Lung (tissue), 12 donors: ENCODE results near the gene MICALL1. TPM values are rescaled to one million over a fixed set of nuclear protein-coding genes. Genes with fewer than 3 reads are reported as not detected.
"Not testable (repeated sequence)": the region's sequence is repeated elsewhere in the genome, so short reads cannot be mapped to it uniquely, and the experiment has no call there.

ENCODE experiments used
- ATAC-seq: fragments of 200-7000 bp; cut with Tn5 transposase; one replicate; pipeline ENCODE4 v1.9.1; 2020; ENCODE audit warnings: moderate number of reproducible peaks; ENCODE audit not compliant: insufficient read depth, low FRiP score
- DNase-seq, 3 donors: peaks; one replicate each; pipeline ENCODE4 v3.0.0-alpha.2; 2013 to 2017
- H3K27ac ChIP-seq, 2 donors: one replicate each; pipeline ENCODE4 v1.5.1; 2013; ENCODE audit warnings: mild to moderate bottlenecking in 2 of 2, moderate library complexity in 2 of 2, control low read depth in 1 of 2, inconsistent platforms in 1 of 2, low read depth in 1 of 2, low read length in 1 of 2
- H3K27me3 ChIP-seq, 3 donors: one replicate each; pipeline ENCODE4 v1.5.1; 2013; ENCODE audit warnings: low read length in 2 of 3; ENCODE audit not compliant: control insufficient read depth in 3 of 3, insufficient read depth in 3 of 3
- H3K36me3 ChIP-seq, 4 donors: one replicate each; pipeline ENCODE4 v1.5.1; 2013; ENCODE audit warnings: low read length in 4 of 4, mild to moderate bottlenecking in 1 of 4, moderate library complexity in 1 of 4; ENCODE audit not compliant: control insufficient read depth in 4 of 4, insufficient read depth in 4 of 4
- H3K4me1 ChIP-seq, 5 donors: one replicate each; pipeline ENCODE4 v1.5.1; 2013; ENCODE audit warnings: low read length in 5 of 5, mild to moderate bottlenecking in 2 of 5, moderate library complexity in 1 of 5; ENCODE audit not compliant: control insufficient read depth in 5 of 5, insufficient read depth in 5 of 5
- H3K4me3 ChIP-seq: one replicate; pipeline ENCODE4 v1.5.1; 2013; ENCODE audit warnings: mild to moderate bottlenecking, control low read depth, moderate library complexity
- H3K9ac ChIP-seq, 2 donors: one replicate each; pipeline ENCODE4 v1.5.1; 2013; ENCODE audit warnings: low read length in 2 of 2, control low read depth in 1 of 2; ENCODE audit not compliant: insufficient read depth in 1 of 2
- H3K9me3 ChIP-seq, 4 donors: one replicate each; pipeline ENCODE4 v1.5.1; 2013; ENCODE audit warnings: low read length in 3 of 4, mild to moderate bottlenecking in 1 of 4, moderate library complexity in 1 of 4; ENCODE audit not compliant: control insufficient read depth in 4 of 4, insufficient read depth in 3 of 4
- WGBS, 2 donors: extraction: QIAGEN DNeasy Blood & Tissue Kit; methylation state at CpG; one replicate each; pipeline ENCODE4 v1.1.7; 2013; 5-methylcytosine and 5-hydroxymethylcytosine counted together
- polyA plus RNA-seq, 2 donors: library from polyadenylated mRNA; stranded (reverse); fragments of 200-250 nt; gene quantifications; one replicate each; pipeline ENCODE4 v1.2.1, GENCODE V29; 2013
- total RNA-seq, 2 donors: library from RNA; depleted of rRNA in 1 of 2; stranded (reverse); fragments of >200 nt in 1 of 2; gene quantifications; one replicate each; pipeline ENCODE4 v1.2.1, GENCODE V29; 2014 to 2021
- TF ChIP-seq, protein P1 (sequence below): IDR thresholded peaks from 2 replicates; pipeline ENCODE4 v1.5.1; 2012; ENCODE audit warnings: mild to moderate bottlenecking; ENCODE audit errors: control extremely low read depth, extremely low read depth
- donor health status: control.
- donor health status: control.
- donor health status: Bipolar disorder and iron deficiency.
- donor health status: healthy.
- donor health status: DM: yes; HTN: yes; CAD: no.

MICALL1 gene
- total and polyA plus RNA-seq, 4 donors, result 12.9 to 29.1 (median 17.5) TPM

- WGBS, 2 donors, result 66 to 76% methylated on average over 4 of the region's 4 CpGs
- TF ChIP-seq, protein P1, sequence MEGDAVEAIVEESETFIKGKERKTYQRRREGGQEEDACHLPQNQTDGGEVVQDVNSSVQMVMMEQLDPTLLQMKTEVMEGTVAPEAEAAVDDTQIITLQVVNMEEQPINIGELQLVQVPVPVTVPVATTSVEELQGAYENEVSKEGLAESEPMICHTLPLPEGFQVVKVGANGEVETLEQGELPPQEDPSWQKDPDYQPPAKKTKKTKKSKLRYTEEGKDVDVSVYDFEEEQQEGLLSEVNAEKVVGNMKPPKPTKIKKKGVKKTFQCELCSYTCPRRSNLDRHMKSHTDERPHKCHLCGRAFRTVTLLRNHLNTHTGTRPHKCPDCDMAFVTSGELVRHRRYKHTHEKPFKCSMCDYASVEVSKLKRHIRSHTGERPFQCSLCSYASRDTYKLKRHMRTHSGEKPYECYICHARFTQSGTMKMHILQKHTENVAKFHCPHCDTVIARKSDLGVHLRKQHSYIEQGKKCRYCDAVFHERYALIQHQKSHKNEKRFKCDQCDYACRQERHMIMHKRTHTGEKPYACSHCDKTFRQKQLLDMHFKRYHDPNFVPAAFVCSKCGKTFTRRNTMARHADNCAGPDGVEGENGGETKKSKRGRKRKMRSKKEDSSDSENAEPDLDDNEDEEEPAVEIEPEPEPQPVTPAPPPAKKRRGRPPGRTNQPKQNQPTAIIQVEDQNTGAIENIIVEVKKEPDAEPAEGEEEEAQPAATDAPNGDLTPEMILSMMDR, result no peak
- Histone ChIP-seq H3K4me3 (no peak overlapping the region), H3K36me3 (peaks cover 8 to 26% (median 22%) of the 10 kb centered on the region in 4 donors), H3K27me3 (peaks cover 0 to 2% (median 0%) of the 10 kb centered on the region in 3 donors), H3K9ac (no peak overlapping the region), H3K9me3 (no peaks in the 10 kb centered on the region), H3K4me1 (peaks cover 0 to 19% (median 4%) of the 10 kb centered on the region in 5 donors), H3K27ac (no peak overlapping the region)
- ATAC-seq (no peak), DNase-seq (no peak)
Observed at GRCh38 chr22:37954686-37955085, 48.6 kb downstream of the MICALL1 start.

DNA sequence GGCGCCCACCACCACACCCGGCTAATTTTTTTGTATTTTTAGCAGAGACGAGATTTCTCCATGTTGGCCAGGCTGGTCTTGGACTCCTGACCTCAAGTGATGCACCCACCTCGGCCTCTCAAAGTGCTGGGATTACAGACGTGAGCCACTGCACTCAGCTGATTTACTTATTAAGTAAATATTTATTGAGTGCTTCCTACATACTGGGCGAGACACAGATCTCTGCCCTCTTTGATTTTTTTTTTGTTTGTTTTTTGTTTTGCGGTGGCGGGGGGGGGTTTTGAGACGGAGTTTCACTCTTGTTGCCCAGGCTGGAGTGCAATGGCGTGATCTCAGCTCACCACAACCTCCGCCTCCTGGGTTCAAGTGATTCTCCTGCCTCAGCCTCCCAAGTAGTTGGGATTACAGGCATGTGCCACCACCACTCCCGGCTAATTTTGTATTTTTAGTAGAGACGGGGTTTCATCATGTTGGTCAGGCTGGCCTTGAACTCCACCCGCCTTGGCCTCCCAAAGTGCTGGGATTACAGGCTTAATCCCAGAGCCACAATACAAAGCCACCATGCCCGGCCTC, 49.8 kb downstream of the MICALL1 start:
- H3K27me3 ChIP-seq, H3K27ac ChIP-seq, ATAC-seq, H3K9ac ChIP-seq, DNase-seq, H3K4me3 ChIP-seq, H3K9me3 ChIP-seq: not testable (repeated sequence)
- WGBS, 2 donors, result 67 to 83% methylated on average over 15 of the region's 15 CpGs
- H3K4me1 ChIP-seq, result peaks cover 0 to 19% (median 4%) of the 10 kb centered on the region in 5 donors
- H3K36me3 ChIP-seq, result peaks cover 8 to 32% (median 26%) of the 10 kb centered on the region in 4 donors

GRCh38 chr22:37957232-37957631, 51.1 kb downstream of the MICALL1 start:
- Histone ChIP-seq H3K4me1 (peaks cover 0 to 19% (median 4%) of the 10 kb centered on the region in 5 donors), H3K36me3 (peaks cover 10 to 45% (median 35%) of the 10 kb centered on the region in 4 donors), H3K4me3 (no peak overlapping the region), H3K27ac (no peak overlapping the region), H3K27me3 (peaks cover 0 to 2% (median 0%) of the 10 kb centered on the region in 3 donors), H3K9ac (no peak overlapping the region), H3K9me3 (no peaks in the 10 kb centered on the region)
- TF ChIP-seq, protein P1, result no peak
- ATAC-seq, result no peak
- 83 to 92% methylated on average over 4 of the region's 4 CpGs for WGBS, 2 donors
- no peak for DNase-seq

GRCh38 chr22:37959231-37959825, 53.2 kb downstream of the MICALL1 start:
- peaks cover 0 to 7% (median 0%) of the 10 kb centered on the region in 5 donors for H3K4me1 ChIP-seq
- no peak overlapping the region for H3K27ac ChIP-seq
- H3K4me3 ChIP-seq, result no peak overlapping the region
- H3K36me3 ChIP-seq, result peaks cover 10 to 47% (median 36%) of the 10 kb centered on the region in 4 donors
- WGBS, 2 donors, result 94 to 97% methylated on average over 18 of the region's 18 CpGs
- no peaks in the 10 kb centered on the region for H3K27me3 ChIP-seq
- ATAC-seq, result no peak
- no peaks in the 10 kb centered on the region for H3K9me3 ChIP-seq
- DNase-seq, result no peak
- H3K9ac ChIP-seq, result no peak overlapping the region
- TF ChIP-seq, protein P1, result no peak
